Upper lobe of right lung (tissue), 1 donor: ENCODE results near the gene ITPR2. TPM values are rescaled to one million over a fixed set of nuclear protein-coding genes. Genes with fewer than 3 reads are reported as not detected.

Experiments used
- ATAC-seq: fragments of 200-7000 bp; cut with Tn5 transposase; one replicate; pipeline ENCODE4 v1.9.1; 2020; ENCODE audit warnings: mild to moderate bottlenecking, moderate library complexity
- DNase-seq: peaks from one replicate; pipeline ENCODE4 v3.0.0-alpha.2; 2020
- H3K27ac ChIP-seq: fragments of 200-600 bp; one replicate; pipeline ENCODE4 v1.8.0; 2022
- H3K27me3 ChIP-seq: fragments of 200-600 bp; one replicate; pipeline ENCODE4 v1.8.0; 2022; ENCODE audit warnings: mild to moderate bottlenecking
- H3K36me3 ChIP-seq: fragments of 200-600 bp; one replicate; pipeline ENCODE4 v1.8.0; 2022
- H3K4me1 ChIP-seq: fragments of 200-600 bp; one replicate; pipeline ENCODE4 v1.8.0; 2022
- H3K4me3 ChIP-seq: fragments of 200-600 bp; one replicate; pipeline ENCODE4 v1.8.0; 2022; ENCODE audit warnings: mild to moderate bottlenecking
- H3K9me3 ChIP-seq: fragments of 200-600 bp; one replicate; pipeline ENCODE4 v1.8.0; 2022
- intact Hi-C: fragments of 100-400 bp; cut with DNase I; formaldehyde crosslinking; loops from one replicate; pipeline ENCODE4 v1.11.0; 2022
- total RNA-seq: library from RNA; stranded (reverse); fragmentation: NEBNext Ultra II Directional; extraction: Animal tissue kit (Norgen Biotek cat#: 25700); gene quantifications from one replicate; pipeline ENCODE4 v1.2.1, GENCODE V29; 2021
- TF ChIP-seq, protein P1 (sequence below): fragments of 200-600 bp; IDR thresholded peaks from one replicate; pipeline ENCODE4 v1.8.0; 2022; ENCODE audit warnings: antibody characterized with exemption
- donor health status: DM: no; HTN: yes; CAD: no; lungs with severe emphysema.

Gene ITPR2
- total RNA-seq, 1 donor from 2014 or later: 50.8 TPM

DNA sequence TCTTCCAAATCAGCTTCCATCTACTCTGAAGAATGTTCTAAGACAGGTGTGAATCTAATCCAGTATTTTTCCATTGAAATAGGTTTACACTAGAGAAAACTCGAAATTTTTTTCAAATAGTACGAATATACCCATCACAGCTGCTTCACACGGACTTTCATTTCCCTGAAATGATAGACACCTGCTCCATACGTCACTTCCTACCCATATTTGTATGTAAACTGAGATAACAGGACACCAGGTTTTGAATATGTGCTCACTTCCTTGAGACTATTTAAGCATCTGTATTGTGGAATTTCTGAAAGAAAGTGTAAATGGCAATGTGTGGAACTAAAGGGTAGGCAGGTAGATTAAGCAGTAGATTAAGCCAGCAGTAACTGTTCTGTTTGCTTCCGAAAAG is 13.4 kb upstream of the ITPR2 start:
- DNase-seq: no peak
- no peak overlapping the region for H3K4me3 ChIP-seq
- peaks cover 15% of the 10 kb centered on the region for H3K4me1 ChIP-seq
- no peaks in the 10 kb centered on the region for H3K27me3 ChIP-seq
- no peak for ATAC-seq
- peak overlapping the region; percentile 34 for H3K27ac ChIP-seq
- TF ChIP-seq, protein P1, sequence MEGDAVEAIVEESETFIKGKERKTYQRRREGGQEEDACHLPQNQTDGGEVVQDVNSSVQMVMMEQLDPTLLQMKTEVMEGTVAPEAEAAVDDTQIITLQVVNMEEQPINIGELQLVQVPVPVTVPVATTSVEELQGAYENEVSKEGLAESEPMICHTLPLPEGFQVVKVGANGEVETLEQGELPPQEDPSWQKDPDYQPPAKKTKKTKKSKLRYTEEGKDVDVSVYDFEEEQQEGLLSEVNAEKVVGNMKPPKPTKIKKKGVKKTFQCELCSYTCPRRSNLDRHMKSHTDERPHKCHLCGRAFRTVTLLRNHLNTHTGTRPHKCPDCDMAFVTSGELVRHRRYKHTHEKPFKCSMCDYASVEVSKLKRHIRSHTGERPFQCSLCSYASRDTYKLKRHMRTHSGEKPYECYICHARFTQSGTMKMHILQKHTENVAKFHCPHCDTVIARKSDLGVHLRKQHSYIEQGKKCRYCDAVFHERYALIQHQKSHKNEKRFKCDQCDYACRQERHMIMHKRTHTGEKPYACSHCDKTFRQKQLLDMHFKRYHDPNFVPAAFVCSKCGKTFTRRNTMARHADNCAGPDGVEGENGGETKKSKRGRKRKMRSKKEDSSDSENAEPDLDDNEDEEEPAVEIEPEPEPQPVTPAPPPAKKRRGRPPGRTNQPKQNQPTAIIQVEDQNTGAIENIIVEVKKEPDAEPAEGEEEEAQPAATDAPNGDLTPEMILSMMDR: no peak
- intact Hi-C loops: no loop called here
- H3K9me3 ChIP-seq: no peaks in the 10 kb centered on the region
- H3K36me3 ChIP-seq: no peaks in the 10 kb centered on the region

- Histone ChIP-seq H3K4me3 (no peak overlapping the region), H3K36me3 (no peaks in the 10 kb centered on the region), H3K27ac (peak overlapping the region; percentile 34), H3K9me3 (no peaks in the 10 kb centered on the region), H3K4me1 (peaks cover 15% of the 10 kb centered on the region), H3K27me3 (no peaks in the 10 kb centered on the region)
- intact Hi-C loops: no loop called here
- no peak for DNase-seq
- peak; percentile 97 for ATAC-seq
- TF ChIP-seq, protein P1: no peak
Measured at GRCh38 chr12:26845984-26846383, 13.0 kb upstream of the ITPR2 start.

DNA sequence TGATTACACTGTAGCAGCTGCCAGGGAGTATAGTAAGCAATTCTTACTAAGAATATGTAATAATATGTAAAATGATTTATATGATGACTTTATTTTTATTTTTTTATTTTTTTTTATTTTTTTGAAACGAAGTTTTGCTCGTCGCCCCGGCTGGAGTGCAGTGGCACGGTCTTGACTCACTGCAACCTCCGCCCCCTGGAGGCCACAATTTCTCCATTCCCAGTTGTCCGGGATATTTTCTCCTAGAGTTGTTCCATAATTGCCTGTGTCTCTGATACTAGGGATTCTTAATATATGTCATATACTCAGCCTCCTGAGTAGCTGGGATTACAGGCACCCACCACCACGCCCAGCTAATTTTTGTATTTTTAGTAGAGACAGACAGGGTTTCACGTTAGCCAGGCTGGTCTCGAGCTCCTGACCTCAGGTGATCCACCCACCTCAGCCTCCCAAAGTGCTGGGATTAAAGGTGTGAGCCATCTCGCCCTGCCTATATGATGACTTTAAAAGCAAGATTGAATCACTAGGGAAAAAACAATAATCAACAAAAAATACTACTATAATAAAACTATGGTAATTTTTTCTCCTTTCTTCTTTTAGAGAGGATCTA is 12.2 kb upstream of the ITPR2 start:
- no peaks in the 10 kb centered on the region for H3K27me3 ChIP-seq
- H3K4me3 ChIP-seq: no peak overlapping the region
- H3K36me3 ChIP-seq: no peaks in the 10 kb centered on the region
- ATAC-seq: peak; percentile 75
- intact Hi-C loops: no loop called here
- peak overlapping the region; percentile 34 for H3K27ac ChIP-seq
- peak; percentile 73 for DNase-seq
- TF ChIP-seq, protein P1: peak; percentile 72
- no peaks in the 10 kb centered on the region for H3K9me3 ChIP-seq
- peaks cover 15% of the 10 kb centered on the region for H3K4me1 ChIP-seq

DNA sequence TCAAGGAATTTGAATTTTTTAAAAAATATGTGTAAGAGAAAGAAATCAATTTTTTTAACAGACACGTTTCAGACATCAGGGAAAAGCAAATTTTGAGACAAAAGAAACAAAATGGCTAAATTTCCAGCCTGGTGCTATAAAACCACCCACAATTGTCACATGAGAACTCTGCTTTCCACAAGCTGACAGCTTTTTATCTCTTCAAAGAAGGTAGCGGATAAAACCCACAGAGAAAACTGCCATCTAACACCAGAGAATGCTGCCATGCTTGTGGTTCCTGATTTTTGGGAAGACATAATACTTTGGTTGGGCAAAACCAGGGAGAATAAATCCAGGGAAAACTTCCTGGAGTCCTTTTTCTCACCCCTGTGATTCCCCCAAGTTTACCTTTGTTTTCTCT is 10.3 kb upstream of the ITPR2 start:
- H3K27me3 ChIP-seq: no peaks in the 10 kb centered on the region
- H3K36me3 ChIP-seq: no peaks in the 10 kb centered on the region
- intact Hi-C loops: no loop called here
- H3K4me3 ChIP-seq: no peak overlapping the region
- ATAC-seq (no peak), DNase-seq (no peak)
- H3K4me1 ChIP-seq: peaks cover 15% of the 10 kb centered on the region
- H3K9me3 ChIP-seq: no peaks in the 10 kb centered on the region
- TF ChIP-seq, protein P1: no peak
- H3K27ac ChIP-seq: no peak overlapping the region

DNA sequence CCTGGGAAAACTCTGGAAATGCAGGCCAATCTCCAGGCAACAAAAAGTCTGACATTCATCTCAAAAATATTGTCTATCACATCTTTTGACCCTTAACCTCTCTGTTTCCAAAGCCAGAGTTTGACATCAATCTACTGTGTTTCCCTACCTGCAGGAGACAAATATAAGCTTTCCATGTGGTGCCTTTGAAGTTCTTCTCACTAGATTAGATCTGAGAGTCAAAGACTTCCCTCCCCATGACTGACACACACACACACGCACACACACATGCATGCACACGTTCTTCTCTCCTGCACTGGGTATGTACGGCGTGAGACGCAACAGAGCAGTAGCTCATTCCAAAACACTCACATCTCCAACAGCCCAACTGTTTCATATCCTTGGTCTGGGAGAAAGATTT is 8.1 kb upstream of the ITPR2 start:
- no peak for DNase-seq
- Histone ChIP-seq H3K9me3 (no peaks in the 10 kb centered on the region), H3K36me3 (no peaks in the 10 kb centered on the region), H3K27me3 (no peaks in the 10 kb centered on the region), H3K4me1 (peaks cover 9% of the 10 kb centered on the region), H3K4me3 (no peak overlapping the region), H3K27ac (no peak overlapping the region)
- no peak for ATAC-seq
- intact Hi-C loops: no loop called here
- TF ChIP-seq, protein P1: no peak

DNA sequence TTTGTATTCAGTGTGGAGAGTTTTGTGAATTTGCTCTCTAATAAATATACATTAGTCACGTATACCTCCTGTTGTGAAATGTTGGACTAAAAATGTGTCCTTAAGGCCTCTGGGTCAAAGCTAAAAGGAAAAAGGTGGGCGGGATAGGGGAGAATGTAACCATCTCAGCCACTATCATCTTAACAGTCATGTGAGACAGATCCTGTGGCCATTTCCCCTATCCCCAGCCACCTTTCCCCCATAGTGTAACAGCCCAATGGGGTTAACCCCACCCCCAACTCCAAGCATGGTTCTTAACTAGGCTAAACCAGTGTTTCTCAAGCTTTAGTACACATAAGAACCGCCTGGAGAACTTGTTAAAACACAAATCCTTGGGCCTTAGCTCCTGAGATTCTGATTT is 6.5 kb upstream of the ITPR2 start:
- Histone ChIP-seq H3K9me3 (no peaks in the 10 kb centered on the region), H3K36me3 (no peaks in the 10 kb centered on the region), H3K27me3 (no peaks in the 10 kb centered on the region), H3K4me3 (no peak overlapping the region), H3K27ac (no peak overlapping the region), H3K4me1 (peaks cover 2% of the 10 kb centered on the region)
- ATAC-seq (peak; percentile 92), DNase-seq (no peak)
- intact Hi-C loops: no loop called here
- TF ChIP-seq, protein P1: no peak
